Common myeloid progenitor, CD34-positive (primary cell): ENCODE measurements around the gene KIF4A.

ENCODE experiments used
- CTCF ChIA-PET: fragments of 350-600 bp; sonication (Branson Sonifier 250); formaldehyde crosslinking; loops from one replicate; lab custom pipeline; 2021; ENCODE audit warnings: antibody characterized with exemption; lab: Charles Lee
- POLR2A ChIA-PET: fragments of 350-600 bp; sonication (Branson Sonifier 250); formaldehyde crosslinking; loops from one replicate; lab custom pipeline; 2021; ENCODE audit warnings: antibody characterized with exemption; lab: Charles Lee
- DNase-seq, 3 donors: peaks; one replicate each; pipeline versions ENCODE4 v3.0.0 to v3.0.0-alpha.2; 2013
- H3K27ac ChIP-seq, 2 experiments: 1 replicate in 1 of 2; 2 replicates in 1 of 2; pipeline ENCODE4 v1.7.0; 2013; ENCODE audit warnings: inconsistent platforms in 2 of 2, low read length in 2 of 2, mild to moderate bottlenecking in 2 of 2, low read depth in 1 of 2, moderate library complexity in 1 of 2; ENCODE audit not compliant: severe bottlenecking in 2 of 2, insufficient read depth in 1 of 2, poor library complexity in 1 of 2
- H3K27me3 ChIP-seq, 5 experiments: replicated peaks in 2 of 5; 1 replicate in 3 of 5; 2 replicates in 2 of 5; pipeline versions ENCODE4 v1.6.1 to v1.7.0; 2013; ENCODE audit warnings: low read length in 4 of 5, mild to moderate bottlenecking in 2 of 5, moderate library complexity in 2 of 5, inconsistent platforms in 1 of 5; ENCODE audit not compliant: insufficient read depth in 5 of 5, control insufficient read depth in 4 of 5
- H3K36me3 ChIP-seq, 4 experiments: 1 replicate in 2 of 4; 2 replicates in 2 of 4; pipeline versions ENCODE4 v1.6.1 to v1.7.0; 2013; ENCODE audit warnings: low read length in 3 of 4, control low read depth in 1 of 4, mild to moderate bottlenecking in 1 of 4; ENCODE audit not compliant: control insufficient read depth in 4 of 4, insufficient read depth in 4 of 4
- H3K4me1 ChIP-seq, 4 experiments: 1 replicate in 3 of 4; 2 replicates in 1 of 4; pipeline versions ENCODE4 v1.6.1 to v1.7.1; 2013; ENCODE audit warnings: low read length in 3 of 4, mild to moderate bottlenecking in 3 of 4, control low read depth in 1 of 4, inconsistent platforms in 1 of 4, moderate library complexity in 1 of 4; ENCODE audit not compliant: control insufficient read depth in 4 of 4, insufficient read depth in 4 of 4; ENCODE audit errors: control extremely low read depth in 1 of 4
- H3K4me3 ChIP-seq, 7 experiments: 1 replicate in 4 of 7; 2 replicates in 3 of 7; pipeline versions ENCODE4 v1.5.1 to v1.7.0; 2013; ENCODE audit warnings: mild to moderate bottlenecking in 7 of 7, low read length in 6 of 7, moderate library complexity in 6 of 7, inconsistent platforms in 2 of 7, low read depth in 2 of 7, control low read depth in 1 of 7; ENCODE audit not compliant: insufficient read depth in 4 of 7, control insufficient read depth in 1 of 7; ENCODE audit errors: extremely low read depth in 1 of 7
- H3K9me3 ChIP-seq, 5 experiments: 1 replicate in 4 of 5; 2 replicates in 1 of 5; pipeline versions ENCODE4 v1.6.1 to v1.7.1; 2013; ENCODE audit warnings: low read length in 4 of 5, mild to moderate bottlenecking in 2 of 5, inconsistent platforms in 1 of 5, low read depth in 1 of 5, moderate library complexity in 1 of 5; ENCODE audit not compliant: control insufficient read depth in 4 of 5, insufficient read depth in 2 of 5; ENCODE audit errors: control extremely low read depth in 1 of 5
- WGBS: methylation state at CpG from one replicate; pipeline ENCODE4 v1.1.5; 2013; ENCODE audit not compliant: insufficient coverage; 5-methylcytosine and 5-hydroxymethylcytosine counted together

KIF4A gene

DNA sequence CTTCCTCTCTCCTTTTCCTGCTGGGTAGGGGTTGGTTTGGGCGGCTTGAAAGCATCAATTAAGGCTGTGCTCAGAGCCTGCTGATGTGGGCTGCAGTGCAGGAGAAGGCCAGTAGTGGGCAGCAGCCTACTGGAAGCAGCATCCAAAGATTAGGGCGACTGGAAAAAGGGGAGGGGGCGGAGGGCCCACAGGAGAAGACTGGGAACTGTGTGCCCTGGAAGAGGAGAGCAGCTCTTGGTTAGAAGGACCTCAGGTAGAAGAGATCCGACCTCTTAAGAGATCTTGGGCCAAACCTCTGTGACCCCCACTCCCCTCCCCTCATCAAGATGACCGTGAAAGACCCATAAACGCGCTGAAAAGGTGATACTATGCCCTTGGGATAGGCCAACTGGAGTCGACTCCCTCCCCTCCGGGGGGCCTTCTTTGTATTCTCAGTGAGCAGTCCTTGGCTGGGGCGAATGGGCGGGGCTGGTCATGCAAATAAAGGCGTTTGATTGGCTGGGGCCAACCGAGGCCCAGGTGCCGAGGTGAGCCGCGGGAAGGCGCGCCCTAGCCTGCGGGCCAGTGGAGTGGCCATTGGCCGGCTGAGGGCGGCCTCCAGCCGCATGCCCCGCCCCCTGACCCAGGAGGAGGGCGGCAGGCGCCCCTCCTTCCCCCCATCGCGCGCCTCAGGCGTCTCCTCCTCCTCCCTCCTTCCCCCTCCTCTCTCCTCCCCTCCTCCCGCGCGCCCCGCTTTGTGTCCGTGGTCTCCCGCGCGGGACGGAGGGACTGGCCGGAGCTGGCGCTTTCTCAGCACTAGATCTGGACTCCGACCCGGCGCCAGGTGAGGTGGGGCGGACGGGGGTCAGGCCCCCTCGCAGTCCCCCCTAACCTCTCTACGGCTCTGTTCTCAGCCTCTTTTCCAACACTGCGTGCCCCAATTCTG lies 164.8 kb downstream of the KIF4A start:
- POLR2A ChIA-PET = no interaction called here
- peaks cover 7 to 26% (median 15%) of the 10 kb centered on the region in 4 experiments for H3K4me1 ChIP-seq
- H3K27me3 ChIP-seq = peaks cover 0 to 3% (median 0%) of the 10 kb centered on the region in 5 experiments
- CTCF ChIA-PET = interaction anchor here (1.2 to 3.0 kb wide), 4 partner anchors 19 to 99 kb away, joined by 3 to 9 read pairs (median 6); no protein-coding TSS in a partner anchor
- WGBS = 13% methylated on average over 43 of the region's 48 CpGs
- H3K9me3 ChIP-seq = no peaks in the 10 kb centered on the region
- H3K27ac ChIP-seq = peak overlapping the region in 1 of 2 experiments; percentile 5
- peak; percentile 73 to 90 (median 85) for DNase-seq
- peak overlapping the region; percentile 54 to 85 (median 57) for H3K4me3 ChIP-seq
- H3K36me3 ChIP-seq = peaks cover 0 to 3% (median 0%) of the 10 kb centered on the region in 4 experiments

DNA sequence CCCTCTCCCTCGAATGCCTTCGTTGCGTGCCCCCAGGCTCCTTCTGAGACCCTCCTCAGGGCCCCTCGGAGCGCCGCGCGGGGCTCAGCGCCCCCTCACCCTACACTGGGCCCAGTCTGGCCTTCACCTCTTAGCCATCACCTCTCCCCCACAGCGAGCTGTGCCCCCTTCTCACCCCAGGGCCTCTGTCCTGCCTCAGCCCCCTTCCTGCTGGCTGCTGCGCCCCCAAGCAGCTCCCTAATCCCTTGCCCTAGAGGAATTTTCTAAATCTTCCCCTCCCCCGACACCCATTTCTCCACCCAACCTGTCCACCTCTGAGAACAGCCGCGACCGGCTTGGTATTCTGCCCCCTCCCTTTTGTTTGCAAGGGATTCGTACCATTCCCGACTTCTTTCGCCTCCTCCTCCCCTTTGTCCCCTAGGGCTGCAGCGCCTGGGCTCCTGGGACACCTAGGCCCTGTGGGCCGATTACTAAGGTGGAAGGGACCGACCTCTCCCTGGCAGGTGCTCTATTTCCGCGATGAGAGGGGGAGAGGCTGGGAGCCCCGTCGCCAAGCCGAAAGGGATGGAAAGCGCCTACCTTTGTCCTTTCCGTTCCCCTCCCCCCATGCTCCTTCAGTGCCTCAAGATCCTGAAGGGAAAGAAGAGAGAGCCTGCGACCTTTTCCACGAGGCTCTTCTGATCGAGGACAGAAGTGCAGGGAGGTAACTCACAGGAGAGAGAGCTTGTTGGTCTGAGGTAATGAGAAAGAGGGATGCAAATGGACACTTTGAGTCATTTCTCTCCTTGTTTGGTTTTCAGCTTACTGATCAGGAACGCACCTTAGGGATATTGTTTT lies 165.7 kb downstream of the KIF4A start:
- peak overlapping the region; percentile 54 to 85 (median 57) for H3K4me3 ChIP-seq
- ChIA-PET POLR2A (no interaction called here), CTCF (interaction anchor here (1.2 to 3.0 kb wide), 4 partner anchors 20 to 98 kb away, joined by 3 to 9 read pairs (median 6); no protein-coding TSS in a partner anchor)
- H3K36me3 ChIP-seq = peaks cover 0 to 3% (median under 1%) of the 10 kb centered on the region in 4 experiments
- H3K9me3 ChIP-seq = no peaks in the 10 kb centered on the region
- peaks cover 7 to 26% (median 15%) of the 10 kb centered on the region in 4 experiments for H3K4me1 ChIP-seq
- 26% methylated on average over 26 of the region's 32 CpGs for WGBS
- peak overlapping the region in 1 of 2 experiments; percentile 5 for H3K27ac ChIP-seq
- peaks cover 0 to 3% (median 0%) of the 10 kb centered on the region in 5 experiments for H3K27me3 ChIP-seq
- DNase-seq = no peak

DNA sequence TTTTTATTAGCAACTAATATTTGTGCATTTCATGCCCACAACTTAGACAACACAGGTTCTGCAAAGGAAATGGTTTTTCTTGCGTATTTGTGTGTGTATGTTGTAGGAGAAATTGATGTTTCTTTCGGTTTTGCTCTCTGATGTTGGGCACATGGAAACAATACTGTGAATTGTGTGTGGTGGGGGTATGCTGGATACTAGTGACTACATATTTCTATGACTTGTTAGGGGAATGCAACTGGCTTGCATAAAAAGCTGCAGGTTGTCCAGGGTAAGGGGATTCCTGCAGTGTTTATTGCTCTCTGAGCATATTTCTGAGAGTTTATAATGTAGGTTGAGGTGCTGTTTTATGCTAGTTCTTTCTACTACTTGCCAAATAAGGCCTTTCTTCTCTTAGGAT lies 166.4 kb downstream of the KIF4A start:
- CTCF ChIA-PET = interaction anchor here (1.9 to 3.0 kb wide), 2 partner anchors 21 to 97 kb away, joined by 8 to 9 read pairs; no protein-coding TSS in a partner anchor
- H3K9me3 ChIP-seq = no peaks in the 10 kb centered on the region
- peak in 2 of 3 donors; percentile 34 to 40 for DNase-seq
- peaks cover 0 to 6% (median 2%) of the 10 kb centered on the region in 4 experiments for H3K36me3 ChIP-seq
- no peak overlapping the region for H3K27ac ChIP-seq
- peaks cover 7 to 26% (median 15%) of the 10 kb centered on the region in 4 experiments for H3K4me1 ChIP-seq
- no CpG with 5 or more reads among the region's 2 CpGs for WGBS
- POLR2A ChIA-PET = no interaction called here
- H3K4me3 ChIP-seq = peak overlapping the region in 3 of 7 experiments; percentile 32 to 85 (median 56)
- H3K27me3 ChIP-seq = peaks cover 0 to 3% (median 0%) of the 10 kb centered on the region in 5 experiments

DNA sequence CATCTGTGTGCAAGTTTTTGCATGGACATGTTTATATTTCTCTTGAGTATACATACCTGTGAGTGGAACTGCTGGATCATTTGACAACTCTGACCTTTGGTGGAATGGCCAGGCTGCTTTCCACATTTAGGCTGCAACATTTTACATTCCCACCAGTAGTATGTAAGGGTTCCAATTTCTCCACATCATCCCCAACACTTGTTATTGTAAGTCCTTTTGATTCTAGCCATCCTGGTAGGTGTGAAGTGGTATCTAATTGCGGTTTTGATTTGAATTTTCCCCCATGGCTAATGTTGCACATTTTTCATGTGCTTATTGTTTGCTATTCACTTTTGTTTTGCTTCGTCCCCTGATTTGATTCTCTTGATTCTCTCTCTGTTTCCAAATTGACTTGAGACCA lies 171.1 kb downstream of the KIF4A start:
- CTCF ChIA-PET = interaction anchor here (0.7 kb wide), 1 partner anchor 20 kb away, joined by 3 read pairs; no protein-coding TSS in a partner anchor

DNA sequence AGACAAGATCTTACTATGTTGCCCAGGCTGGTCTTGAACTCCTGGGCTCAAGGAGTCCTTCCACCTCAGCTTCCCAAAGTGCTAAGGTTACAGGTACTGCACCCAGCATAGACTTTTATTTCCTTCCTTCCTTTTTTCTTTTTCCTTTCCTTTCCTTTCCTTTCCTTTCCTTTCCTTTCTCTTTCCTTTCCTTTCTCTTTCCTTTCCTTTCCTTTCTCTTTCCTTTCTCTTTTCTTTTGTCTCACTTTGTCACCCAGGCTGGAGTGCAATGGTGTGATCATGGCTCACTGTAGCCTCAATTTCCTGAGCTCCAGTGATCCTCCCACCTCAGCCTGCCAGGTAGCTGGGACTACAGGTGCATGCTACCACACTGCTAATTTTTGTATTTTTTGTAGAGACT lies 174.1 kb downstream of the KIF4A start:
- Histone ChIP-seq H3K27ac (no peak overlapping the region), H3K4me3 (no peak overlapping the region), H3K4me1 (no peaks in the 10 kb centered on the region), H3K36me3 (peaks cover 0 to 6% (median 2%) of the 10 kb centered on the region in 4 experiments), H3K9me3 (no peaks in the 10 kb centered on the region), H3K27me3 (no peaks in the 10 kb centered on the region)
- ChIA-PET POLR2A (no interaction called here), CTCF (no interaction called here)
- no peak for DNase-seq

More for the DNA sequence above, 171.1 kb downstream of the KIF4A start:
- peaks cover 0 to 9% (median 4%) of the 10 kb centered on the region in 4 experiments for H3K4me1 ChIP-seq
- H3K4me3 ChIP-seq = no peak overlapping the region
- POLR2A ChIA-PET = no interaction called here
- H3K36me3 ChIP-seq = peaks cover 0 to 6% (median 2%) of the 10 kb centered on the region in 4 experiments
- WGBS = 55% methylated on average over 1 of the region's 2 CpGs
- H3K27me3 ChIP-seq = no peaks in the 10 kb centered on the region
- DNase-seq = no peak
- H3K27ac ChIP-seq = no peak overlapping the region
- no peaks in the 10 kb centered on the region for H3K9me3 ChIP-seq

DNA sequence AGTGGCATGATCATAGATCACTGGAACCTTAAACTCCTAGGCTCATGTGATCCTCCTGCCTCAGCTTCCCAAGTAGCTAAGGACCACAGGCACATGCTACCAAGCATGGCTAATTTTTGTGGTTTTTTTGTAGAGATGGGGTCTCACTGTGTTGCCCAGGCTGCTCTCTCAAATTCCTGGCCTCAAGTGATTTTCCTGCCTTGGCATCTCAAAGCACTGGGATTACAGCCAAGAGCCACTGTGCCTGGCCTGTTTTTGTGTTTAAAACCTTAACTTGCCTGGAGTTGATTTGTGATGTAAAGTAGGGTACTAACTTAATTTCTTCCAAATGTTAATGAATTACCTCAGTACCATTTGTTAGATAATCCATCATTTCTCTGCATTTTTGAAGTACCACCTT lies 177.1 kb downstream of the KIF4A start:
- no peaks in the 10 kb centered on the region for H3K36me3 ChIP-seq
- CTCF ChIA-PET = no interaction called here
- H3K4me3 ChIP-seq = no peak overlapping the region
- H3K9me3 ChIP-seq = no peaks in the 10 kb centered on the region
- H3K4me1 ChIP-seq = peaks cover 0 to 11% (median 1%) of the 10 kb centered on the region in 4 experiments
- H3K27me3 ChIP-seq = no peaks in the 10 kb centered on the region
- POLR2A ChIA-PET = no interaction called here
- H3K27ac ChIP-seq = no peak overlapping the region
- DNase-seq = no peak
